GM12878 (cell line): ENCODE data around the gene CYP27A1.

Source experiments
- CTCF ChIP-seq, 3 experiments: IDR thresholded peaks in 2 of 3; conservative IDR thresholded peaks in 1 of 3; 2 replicates each; pipeline ENCODE4 v1.5.1; 2011; ENCODE audit warnings: low read depth in 3 of 3, low read length in 3 of 3, mild to moderate bottlenecking in 3 of 3, control low read depth in 2 of 3, moderate library complexity in 2 of 3, inconsistent platforms in 1 of 3, mixed read lengths in 1 of 3; ENCODE audit not compliant: control insufficient read depth in 2 of 3, insufficient read depth in 1 of 3; ENCODE audit errors: extremely low read depth in 1 of 3
- TF ChIP-seq, protein P1 (sequence below): fragments of 150-350 bp; IDR thresholded peaks from 2 replicates; pipeline ENCODE4 v1.6.1; 2016; ENCODE audit warnings: low read depth, low read length
- TF ChIP-seq, protein P2 (sequence below): IDR thresholded peaks from 2 replicates; pipeline ENCODE4 v1.6.1; 2012; ENCODE audit warnings: low read length, inconsistent platforms
- TF ChIP-seq, protein P3 (sequence below): IDR thresholded peaks from 2 replicates; pipeline ENCODE4 v1.6.1; 2011; ENCODE audit warnings: borderline replicate concordance, low read depth, mild to moderate bottlenecking, moderate library complexity, mixed read lengths, low read length; ENCODE audit not compliant: insufficient read depth; ENCODE audit errors: extremely low read length

DNA sequence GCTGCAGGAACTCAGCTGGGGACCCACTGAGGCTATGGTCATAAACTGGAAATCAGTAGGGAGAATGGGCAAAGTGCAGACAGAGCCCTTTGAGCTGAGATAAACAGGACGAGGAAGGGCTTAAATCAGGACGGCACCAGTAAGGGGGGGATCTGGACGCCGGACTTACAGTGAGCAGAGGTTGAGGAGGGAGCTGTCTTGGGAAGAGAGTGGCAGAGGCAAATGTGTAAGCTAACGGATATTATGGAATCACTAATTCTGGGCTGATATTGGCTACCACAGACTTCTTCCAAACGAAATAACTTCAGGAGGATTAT lies 539 bp downstream of the CYP27A1 start:
- TF ChIP-seq, protein P1, sequence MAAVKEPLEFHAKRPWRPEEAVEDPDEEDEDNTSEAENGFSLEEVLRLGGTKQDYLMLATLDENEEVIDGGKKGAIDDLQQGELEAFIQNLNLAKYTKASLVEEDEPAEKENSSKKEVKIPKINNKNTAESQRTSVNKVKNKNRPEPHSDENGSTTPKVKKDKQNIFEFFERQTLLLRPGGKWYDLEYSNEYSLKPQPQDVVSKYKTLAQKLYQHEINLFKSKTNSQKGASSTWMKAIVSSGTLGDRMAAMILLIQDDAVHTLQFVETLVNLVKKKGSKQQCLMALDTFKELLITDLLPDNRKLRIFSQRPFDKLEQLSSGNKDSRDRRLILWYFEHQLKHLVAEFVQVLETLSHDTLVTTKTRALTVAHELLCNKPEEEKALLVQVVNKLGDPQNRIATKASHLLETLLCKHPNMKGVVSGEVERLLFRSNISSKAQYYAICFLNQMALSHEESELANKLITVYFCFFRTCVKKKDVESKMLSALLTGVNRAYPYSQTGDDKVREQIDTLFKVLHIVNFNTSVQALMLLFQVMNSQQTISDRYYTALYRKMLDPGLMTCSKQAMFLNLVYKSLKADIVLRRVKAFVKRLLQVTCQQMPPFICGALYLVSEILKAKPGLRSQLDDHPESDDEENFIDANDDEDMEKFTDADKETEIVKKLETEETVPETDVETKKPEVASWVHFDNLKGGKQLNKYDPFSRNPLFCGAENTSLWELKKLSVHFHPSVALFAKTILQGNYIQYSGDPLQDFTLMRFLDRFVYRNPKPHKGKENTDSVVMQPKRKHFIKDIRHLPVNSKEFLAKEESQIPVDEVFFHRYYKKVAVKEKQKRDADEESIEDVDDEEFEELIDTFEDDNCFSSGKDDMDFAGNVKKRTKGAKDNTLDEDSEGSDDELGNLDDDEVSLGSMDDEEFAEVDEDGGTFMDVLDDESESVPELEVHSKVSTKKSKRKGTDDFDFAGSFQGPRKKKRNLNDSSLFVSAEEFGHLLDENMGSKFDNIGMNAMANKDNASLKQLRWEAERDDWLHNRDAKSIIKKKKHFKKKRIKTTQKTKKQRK = no peak
- TF ChIP-seq, protein P2, sequence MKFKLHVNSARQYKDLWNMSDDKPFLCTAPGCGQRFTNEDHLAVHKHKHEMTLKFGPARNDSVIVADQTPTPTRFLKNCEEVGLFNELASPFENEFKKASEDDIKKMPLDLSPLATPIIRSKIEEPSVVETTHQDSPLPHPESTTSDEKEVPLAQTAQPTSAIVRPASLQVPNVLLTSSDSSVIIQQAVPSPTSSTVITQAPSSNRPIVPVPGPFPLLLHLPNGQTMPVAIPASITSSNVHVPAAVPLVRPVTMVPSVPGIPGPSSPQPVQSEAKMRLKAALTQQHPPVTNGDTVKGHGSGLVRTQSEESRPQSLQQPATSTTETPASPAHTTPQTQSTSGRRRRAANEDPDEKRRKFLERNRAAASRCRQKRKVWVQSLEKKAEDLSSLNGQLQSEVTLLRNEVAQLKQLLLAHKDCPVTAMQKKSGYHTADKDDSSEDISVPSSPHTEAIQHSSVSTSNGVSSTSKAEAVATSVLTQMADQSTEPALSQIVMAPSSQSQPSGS = no peak
- TF ChIP-seq, protein P3, sequence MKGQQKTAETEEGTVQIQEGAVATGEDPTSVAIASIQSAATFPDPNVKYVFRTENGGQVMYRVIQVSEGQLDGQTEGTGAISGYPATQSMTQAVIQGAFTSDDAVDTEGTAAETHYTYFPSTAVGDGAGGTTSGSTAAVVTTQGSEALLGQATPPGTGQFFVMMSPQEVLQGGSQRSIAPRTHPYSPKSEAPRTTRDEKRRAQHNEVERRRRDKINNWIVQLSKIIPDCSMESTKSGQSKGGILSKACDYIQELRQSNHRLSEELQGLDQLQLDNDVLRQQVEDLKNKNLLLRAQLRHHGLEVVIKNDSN = no peak
- TF ChIP-seq CTCF (IDR thresholded peaks at IDR 0.05 in 2 of 3, conservative IDR thresholded peaks at IDR 0.05 in 1 of 3; ENCODE audit: control insufficient read depth in 2 of 3, extremely low read depth in 1 of 3, insufficient read depth in 1 of 3, low read depth in 3 of 3, low read length in 3 of 3) = no peak
